Measurements from ENCODE around the gene YARS2. TPM values are rescaled to one million over a fixed set of nuclear protein-coding genes. Genes with fewer than 3 reads are reported as not detected.
"Not testable (repeated sequence)": the region's sequence is repeated elsewhere in the genome, so short reads cannot be mapped to it uniquely, and the experiment has no call there.

YARS2 gene
- total RNA-seq, 2 donors from 2014 or later = 14.2 to 16.2 TPM

- no peak for DNase-seq (ENCODE audit: low spot score)
- Histone ChIP-seq H3K27me3 (replicated peaks; ENCODE audit: insufficient read depth) (no peaks in the 10 kb centered on the region), H3K4me1 (ENCODE audit: control insufficient read depth in 1 of 2, low read depth in 2 of 2) (no peaks in the 10 kb centered on the region), H3K36me3 (peaks cover 10% of the 10 kb centered on the region), H3K27ac (no peak overlapping the region), H3K4me3 (no peak overlapping the region), H3K9me3 (no peaks in the 10 kb centered on the region)
- no peak for ATAC-seq (ENCODE audit: insufficient number of reproducible peaks, low FRiP score, low read depth)
- TF ChIP-seq CTCF (IDR thresholded peaks at IDR 0.05) = no peak
These were observed 29.4 kb downstream of the YARS2 start for GRCh38 chr12:32726286-32726685.

GRCh38 chr12:32725308-32725707, 30.4 kb downstream of the YARS2 start:
- not testable (repeated sequence) for ATAC-seq (ENCODE audit: insufficient number of reproducible peaks, low FRiP score, low read depth); H3K27me3 ChIP-seq (replicated peaks; ENCODE audit: insufficient read depth); H3K9me3 ChIP-seq; H3K4me1 ChIP-seq (ENCODE audit: control insufficient read depth in 1 of 2, low read depth in 2 of 2); DNase-seq (ENCODE audit: low spot score); H3K27ac ChIP-seq; H3K4me3 ChIP-seq
- peaks cover 17% of the 10 kb centered on the region for H3K36me3 ChIP-seq

GRCh38 chr12:32718926-32719325, 36.8 kb downstream of the YARS2 start:
- no peaks in the 10 kb centered on the region for H3K27me3 ChIP-seq (replicated peaks; ENCODE audit: insufficient read depth)
- H3K4me3 ChIP-seq = no peak overlapping the region
- DNase-seq (ENCODE audit: low spot score) (no peak), ATAC-seq (ENCODE audit: insufficient number of reproducible peaks, low FRiP score, low read depth) (no peak)
- peaks cover 34% of the 10 kb centered on the region for H3K36me3 ChIP-seq
- no peak overlapping the region for H3K27ac ChIP-seq
- TF ChIP-seq CTCF (IDR thresholded peaks at IDR 0.05) = no peak
- H3K9me3 ChIP-seq = no peaks in the 10 kb centered on the region
- no peaks in the 10 kb centered on the region for H3K4me1 ChIP-seq (ENCODE audit: control insufficient read depth in 1 of 2, low read depth in 2 of 2)

- ATAC-seq (ENCODE audit: insufficient number of reproducible peaks, low FRiP score, low read depth) (no peak), DNase-seq (ENCODE audit: low spot score) (no peak)
- Histone ChIP-seq H3K9me3 (no peaks in the 10 kb centered on the region), H3K27me3 (replicated peaks; ENCODE audit: insufficient read depth) (no peaks in the 10 kb centered on the region), H3K27ac (no peak overlapping the region), H3K4me3 (no peak overlapping the region), H3K4me1 (ENCODE audit: control insufficient read depth in 1 of 2, low read depth in 2 of 2) (no peaks in the 10 kb centered on the region), H3K36me3 (peaks cover 24% of the 10 kb centered on the region)
- no peak for TF ChIP-seq CTCF (IDR thresholded peaks at IDR 0.05)
These were observed 40.9 kb downstream of the YARS2 start for GRCh38 chr12:32714772-32715171.

- DNase-seq (ENCODE audit: low spot score) (no peak), ATAC-seq (ENCODE audit: insufficient number of reproducible peaks, low FRiP score, low read depth) (no peak)
- Histone ChIP-seq H3K27ac (no peak overlapping the region), H3K9me3 (no peaks in the 10 kb centered on the region), H3K4me1 (ENCODE audit: control insufficient read depth in 1 of 2, low read depth in 2 of 2) (no peaks in the 10 kb centered on the region), H3K36me3 (peaks cover 13% of the 10 kb centered on the region), H3K27me3 (replicated peaks; ENCODE audit: insufficient read depth) (no peaks in the 10 kb centered on the region), H3K4me3 (no peak overlapping the region)
- no peak for TF ChIP-seq CTCF (IDR thresholded peaks at IDR 0.05)
These were observed 46.8 kb downstream of the YARS2 start for GRCh38 chr12:32708926-32709325.

GRCh38 chr12:32706335-32707024, 49.2 kb downstream of the YARS2 start:
- ATAC-seq (ENCODE audit: insufficient number of reproducible peaks, low FRiP score, low read depth) = no peak
- Histone ChIP-seq H3K27ac (no peak overlapping the region), H3K36me3 (peaks cover 6% of the 10 kb centered on the region), H3K4me1 (ENCODE audit: control insufficient read depth in 1 of 2, low read depth in 2 of 2) (no peaks in the 10 kb centered on the region), H3K9me3 (no peaks in the 10 kb centered on the region), H3K27me3 (replicated peaks; ENCODE audit: insufficient read depth) (no peaks in the 10 kb centered on the region), H3K4me3 (no peak overlapping the region)
- DNase-seq (ENCODE audit: low spot score) = no peak
- no peak for TF ChIP-seq CTCF (IDR thresholded peaks at IDR 0.05)

Data from thoracic aorta (tissue), 2 donors.